ENCODE results near the gene RYR3.

Gene RYR3

DNA sequence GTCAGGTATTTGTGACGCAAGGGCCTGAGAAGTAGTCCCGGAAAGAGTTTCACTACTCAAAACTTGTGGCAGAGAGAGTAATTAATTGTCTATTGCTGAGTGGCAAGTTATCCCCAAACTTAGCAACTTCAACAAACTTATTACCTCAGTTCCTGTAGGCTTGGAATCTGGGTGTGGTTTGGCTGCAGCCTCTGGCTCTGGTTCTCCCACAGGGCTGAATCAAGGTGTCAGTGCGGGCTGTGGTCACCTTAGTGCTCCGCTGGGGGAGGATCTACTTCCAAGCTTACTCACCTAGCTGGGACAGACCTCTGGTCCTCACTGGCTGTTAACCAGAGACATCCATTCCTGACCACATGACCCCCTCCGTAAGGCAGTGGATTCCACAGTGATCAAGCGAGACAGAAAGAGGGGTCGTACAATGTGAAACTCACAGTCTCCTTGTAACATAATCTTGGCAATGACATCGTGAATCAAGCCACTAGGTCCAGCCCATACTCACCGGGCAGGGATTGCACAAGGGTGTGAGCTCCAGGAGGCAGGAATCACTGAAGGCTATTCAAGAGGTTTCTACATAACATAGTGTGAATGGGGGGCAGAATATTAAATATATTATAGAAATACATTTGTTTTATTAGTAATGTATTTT is 138.3 kb downstream of the RYR3 start:
- no peak for DNase-seq

- DNase-seq, result no peak
Measured at GRCh38 chr15:33449810-33450209, 139.0 kb downstream of the RYR3 start.

DNA sequence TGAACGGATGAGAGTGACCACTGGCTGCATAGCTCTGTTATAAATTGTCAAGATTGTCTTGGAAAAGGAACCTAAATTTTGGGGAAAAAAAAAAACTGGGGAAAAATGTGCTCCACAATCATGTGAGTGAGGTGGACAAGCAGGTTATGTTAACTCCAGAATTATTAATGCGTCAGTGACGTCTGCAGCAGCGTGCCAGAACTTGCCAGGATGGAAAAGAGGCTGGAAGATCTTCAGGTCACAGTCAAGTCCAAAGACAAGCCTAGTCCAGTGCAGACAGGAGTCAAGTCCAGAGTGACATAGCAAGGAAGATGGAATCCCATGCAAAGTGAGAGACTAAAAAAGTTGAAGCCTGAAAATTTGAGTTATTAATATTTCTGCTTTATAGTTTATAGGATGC is 140.6 kb downstream of the RYR3 start:
- DNase-seq, result no peak

DNA sequence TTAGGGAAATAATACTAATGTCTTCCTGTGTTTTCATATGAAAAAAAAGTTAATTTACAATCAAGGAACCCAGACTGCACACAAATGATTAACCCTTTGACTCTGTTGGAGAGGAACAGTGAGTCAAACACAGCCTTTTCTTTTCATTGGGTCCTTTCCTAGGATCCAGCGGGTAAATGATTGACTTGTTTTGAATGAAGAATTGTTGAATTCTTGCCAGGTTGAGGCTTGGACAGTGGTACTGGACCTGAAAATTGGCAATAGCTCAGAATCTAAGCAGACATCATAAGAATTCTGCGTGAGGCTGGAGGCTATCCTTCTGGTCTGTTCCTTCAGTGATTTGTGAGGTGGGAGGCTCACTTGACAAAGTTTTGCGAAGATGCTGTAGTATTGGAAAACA is 143.0 kb downstream of the RYR3 start:
- no peak for DNase-seq

GRCh38 chr15:33454346-33454745 is 143.6 kb downstream of the RYR3 start:
- DNase-seq, result peak in 3 of 56 donors; percentile 2 to 7 (median 2)

- peak in 14 of 56 donors; percentile 1 to 42 (median 20) for DNase-seq
Measured at GRCh38 chr15:33454996-33455395, 144.2 kb downstream of the RYR3 start.

GRCh38 chr15:33458421-33458820 is 147.7 kb downstream of the RYR3 start:
- DNase-seq, result no peak

DNA sequence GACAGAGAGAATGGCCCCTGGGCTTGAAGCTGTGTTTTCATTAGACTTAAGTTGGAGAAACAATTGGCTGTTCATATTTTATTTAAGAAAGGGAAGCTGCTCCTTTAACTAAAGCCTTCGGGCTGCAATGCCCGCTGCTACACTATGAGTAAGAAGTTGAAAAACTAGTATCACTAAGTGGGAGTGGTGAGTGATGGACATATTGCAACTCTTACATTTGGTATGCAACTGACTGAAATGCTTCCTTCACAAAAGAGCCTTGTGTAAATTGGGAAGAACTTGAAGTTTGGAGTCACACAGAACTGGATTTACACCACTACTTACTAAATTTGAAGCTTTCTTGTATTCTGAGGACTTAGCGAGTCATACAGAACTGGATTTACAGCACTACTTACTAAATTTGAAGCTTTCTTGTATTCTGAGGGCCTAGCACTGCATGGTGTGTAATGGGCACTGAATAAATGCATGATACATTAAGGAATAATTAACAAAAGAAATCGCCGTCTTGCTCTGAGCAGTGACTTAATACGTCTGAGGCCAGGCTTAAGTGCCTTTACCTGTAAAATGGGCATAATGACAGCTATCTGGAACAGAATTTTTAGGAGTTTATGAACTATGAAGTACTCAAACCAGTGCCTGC is 149.5 kb downstream of the RYR3 start:
- DNase-seq, result no peak

DNA sequence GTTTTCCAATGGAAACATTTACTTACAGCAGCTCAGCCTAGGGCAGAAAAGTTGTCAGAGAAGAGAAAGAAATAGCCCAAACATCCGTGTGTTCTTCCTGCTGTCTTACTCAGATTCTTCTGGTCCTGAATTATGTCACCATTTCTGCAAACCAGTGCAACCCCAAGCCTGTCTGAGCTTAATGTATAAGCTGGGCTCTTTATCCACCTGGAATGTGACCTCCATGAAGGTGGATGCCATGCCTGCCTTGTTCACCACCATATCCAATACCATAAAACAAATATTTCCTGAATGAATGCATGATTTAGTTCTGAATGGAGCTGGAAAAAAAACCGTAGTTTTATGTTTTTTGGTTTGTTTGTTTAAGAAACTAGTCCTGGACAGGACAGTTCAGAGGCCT is 150.9 kb downstream of the RYR3 start:
- DNase-seq, result no peak

DNA sequence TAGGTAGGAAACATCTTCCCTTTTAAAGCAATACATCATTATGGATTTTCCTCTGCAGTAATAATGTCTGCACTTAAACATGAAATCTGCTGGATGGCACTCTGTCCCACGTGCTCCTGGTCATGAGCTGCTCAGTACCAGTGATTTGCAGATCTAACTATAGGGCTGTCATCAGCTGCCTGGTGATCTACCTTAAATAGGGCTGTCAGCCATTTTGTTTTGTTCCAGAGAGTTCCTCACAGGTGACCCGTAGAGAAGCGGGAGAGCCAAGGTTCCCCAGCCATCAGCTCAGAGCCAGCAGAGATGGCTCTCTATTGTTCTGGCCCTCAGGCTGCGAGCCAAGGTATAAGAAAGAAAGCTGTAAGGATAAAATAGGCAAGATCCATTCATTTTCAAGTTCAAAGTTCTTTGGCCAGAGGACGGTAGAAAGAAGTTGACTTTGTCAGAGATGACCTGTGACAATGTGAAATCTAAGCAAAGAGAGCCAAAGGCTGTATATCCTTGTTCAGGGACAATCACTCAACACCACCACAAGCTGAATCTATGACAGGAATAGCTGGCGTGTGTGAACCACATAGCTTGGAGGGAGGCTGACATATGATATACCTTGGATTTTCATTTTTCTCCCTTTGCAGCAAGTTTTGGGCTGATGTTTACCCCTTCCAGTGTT is 156.5 kb downstream of the RYR3 start:
- no peak for DNase-seq

- DNase-seq, result no peak
Measured at GRCh38 chr15:33467816-33468163, 157.0 kb downstream of the RYR3 start.

GRCh38 chr15:33468740-33469139 is 158.0 kb downstream of the RYR3 start:
- DNase-seq, result no peak

GRCh38 chr15:33473005-33473404 is 162.2 kb downstream of the RYR3 start:
- DNase-seq, result no peak

DNA sequence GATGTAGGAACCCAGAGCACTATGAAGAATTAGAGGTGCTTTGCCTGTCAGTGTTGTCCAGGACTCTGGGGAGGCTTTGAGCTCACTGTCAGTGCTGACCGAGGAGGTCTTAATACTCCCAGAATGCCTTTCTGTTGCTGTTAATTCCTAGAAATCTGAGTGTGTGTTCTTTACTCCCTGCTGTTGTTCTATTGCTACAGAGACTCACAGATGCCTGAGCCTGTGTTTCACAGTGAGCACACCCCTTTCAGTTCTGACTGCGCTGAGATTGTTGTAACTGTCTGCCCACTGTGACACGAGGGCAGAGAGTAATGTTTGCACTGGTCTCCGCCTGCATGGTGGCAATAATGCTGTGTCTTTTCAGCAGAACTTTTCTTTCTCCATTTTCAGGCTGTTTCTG is 162.9 kb downstream of the RYR3 start:
- DNase-seq, result no peak

DNA sequence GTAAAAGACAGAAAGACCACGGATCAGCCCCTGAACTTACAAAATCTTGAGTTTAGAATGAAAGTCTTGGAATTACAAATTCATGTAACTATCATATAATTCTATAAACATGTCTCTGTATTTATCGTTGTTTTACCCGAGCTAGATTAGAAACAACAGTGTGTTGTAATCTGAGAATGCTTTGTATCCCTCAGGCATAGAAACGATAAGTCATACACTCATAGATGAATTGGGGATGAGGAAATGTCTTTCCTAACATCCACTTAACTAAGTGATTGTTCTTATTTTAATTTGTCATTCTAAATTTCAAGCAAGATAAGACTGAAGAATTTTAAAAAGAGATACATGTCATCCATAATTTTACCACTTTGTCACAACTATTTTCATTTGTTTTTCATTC is 165.3 kb downstream of the RYR3 start:
- DNase-seq, result no peak

DNA sequence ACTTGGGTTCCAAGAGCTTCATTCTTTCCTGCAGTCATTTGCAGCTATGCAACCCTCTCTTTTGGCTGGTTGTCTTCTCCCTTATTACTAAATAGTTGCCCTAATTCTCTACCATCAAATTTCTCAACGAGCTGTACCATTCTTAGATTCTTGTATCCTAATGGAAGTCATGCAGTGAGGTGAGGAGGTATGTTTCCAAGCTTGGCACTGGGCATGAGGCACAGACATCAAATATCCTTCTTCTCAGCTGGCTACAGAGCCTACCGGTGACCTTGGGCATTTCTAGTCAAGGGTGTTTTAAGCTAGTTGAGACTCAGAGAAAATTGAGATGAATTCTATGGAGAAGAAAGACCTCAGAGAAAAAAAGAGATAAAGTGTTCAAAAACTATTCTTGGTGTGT is 166.1 kb downstream of the RYR3 start:
- no peak for DNase-seq

DNA sequence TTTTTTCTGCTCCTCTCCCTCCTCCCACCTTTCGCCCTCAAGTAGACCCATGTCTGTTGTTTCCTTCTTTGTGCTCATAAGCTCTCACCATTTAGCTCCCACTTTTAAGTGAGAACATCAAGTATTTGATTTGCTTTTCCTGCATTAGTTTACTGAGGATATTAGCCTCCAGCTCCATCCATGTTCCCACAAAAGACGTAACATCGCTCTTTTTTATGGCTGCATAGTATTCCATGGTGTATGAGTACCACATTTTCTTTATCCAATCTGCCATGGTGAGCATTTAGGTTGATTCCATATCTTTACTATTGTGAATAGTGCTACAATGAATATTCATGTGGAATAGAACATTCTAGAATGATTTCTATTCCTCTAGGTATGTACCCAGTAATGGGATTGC is 178.6 kb downstream of the RYR3 start:
- no peak for DNase-seq

DNA sequence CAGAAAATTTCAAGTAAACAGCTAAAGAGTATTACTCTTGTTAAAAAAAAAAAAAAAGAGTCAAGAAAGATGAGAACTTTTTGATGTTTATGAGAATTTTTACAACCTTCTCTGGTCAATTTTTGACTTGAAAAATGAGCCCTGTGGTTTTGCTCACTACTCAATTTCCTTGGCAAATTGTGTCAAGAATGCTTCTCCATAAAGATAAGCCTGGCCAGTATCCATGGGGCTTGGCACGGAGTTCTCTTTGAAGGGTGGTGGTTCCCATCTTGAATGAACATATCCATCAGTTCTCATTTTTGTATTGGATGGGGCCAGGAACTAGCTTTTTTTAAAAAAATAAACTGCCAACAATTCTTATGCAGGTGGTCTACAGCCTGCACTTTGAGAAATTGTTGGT is 179.9 kb downstream of the RYR3 start:
- DNase-seq, result no peak

- DNase-seq, result no peak
Measured at GRCh38 chr15:33492434-33493052, 181.8 kb downstream of the RYR3 start.

GRCh38 chr15:33494306-33494705 is 183.5 kb downstream of the RYR3 start:
- DNase-seq, result no peak

DNA sequence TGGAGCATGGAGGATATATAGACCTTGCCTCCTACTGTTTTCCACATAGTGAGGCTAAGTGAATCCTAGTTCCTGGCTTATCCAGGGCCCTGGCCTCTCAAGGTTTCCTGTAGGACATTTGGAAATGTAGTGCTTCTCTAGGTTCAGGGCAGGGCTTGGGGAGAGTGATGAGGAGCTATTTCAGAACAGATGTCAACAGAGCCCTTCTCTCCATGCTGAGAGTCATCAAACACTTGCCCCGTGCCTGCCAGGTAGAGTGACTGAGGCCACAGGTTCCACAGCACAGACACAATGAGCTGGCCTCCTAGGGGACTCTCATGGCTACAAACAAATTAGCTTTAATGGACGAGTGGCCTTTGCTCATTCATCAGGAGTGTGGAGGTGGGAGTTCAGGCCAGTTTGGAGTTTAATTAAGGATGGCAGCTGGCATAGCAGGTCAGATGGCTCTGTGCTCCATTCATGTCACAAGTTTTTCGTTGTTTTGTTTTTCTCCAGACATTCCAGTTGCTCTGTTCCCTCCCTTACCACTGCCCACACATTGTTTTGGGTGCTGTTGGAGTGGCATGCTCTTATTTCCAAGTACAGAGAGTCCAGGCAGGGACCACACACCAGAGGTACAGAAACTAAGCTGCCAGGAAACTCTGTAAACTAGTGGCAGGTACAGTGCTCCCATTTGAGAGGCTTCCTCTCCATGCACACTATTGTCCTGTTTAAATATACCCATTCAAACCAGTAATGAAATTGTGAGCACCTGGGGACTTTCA is 189.8 kb downstream of the RYR3 start:
- DNase-seq, result no peak

DNA sequence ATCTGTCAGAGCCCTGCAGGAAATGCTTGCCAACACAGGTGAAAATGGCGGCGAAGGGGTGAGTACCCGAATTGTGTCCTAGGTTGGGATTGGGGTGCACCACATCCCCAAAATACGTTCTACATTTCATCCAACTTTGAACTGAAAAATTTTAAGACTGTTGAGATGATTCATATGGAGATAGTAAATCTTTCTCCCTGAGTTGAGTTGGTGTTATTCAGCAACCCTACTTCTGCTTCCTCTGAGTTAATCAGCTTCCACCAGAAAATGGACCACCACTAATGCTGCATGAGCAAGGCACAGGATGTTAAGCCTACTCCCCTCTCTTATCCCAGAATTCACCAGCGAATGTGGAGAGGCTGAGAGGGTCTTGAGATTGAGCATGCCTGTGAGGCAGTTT is 192.9 kb downstream of the RYR3 start:
- DNase-seq, result no peak

Measured in nucleus accumbens (tissue), 56 donors.